NB4 (cell line): Measurements from ENCODE around the gene CSF1.

Experiments used
- DNase-seq: peaks from one replicate; pipeline ENCODE4 v3.0.0; 2010; ENCODE audit warnings: low read depth
- H3K4me3 ChIP-seq: one replicate; pipeline ENCODE4 v1.5.1; 2011; ENCODE audit warnings: mild to moderate bottlenecking, low read depth, low read length, moderate library complexity
- CTCF ChIP-seq: IDR thresholded peaks from one replicate; pipeline ENCODE4 v1.5.1; 2012; ENCODE audit warnings: low read depth, low read length
- MAX ChIP-seq: IDR thresholded peaks from 2 replicates; pipeline ENCODE4 v1.6.1; 2011; ENCODE audit warnings: low read depth, low read length
- MYC ChIP-seq: IDR thresholded peaks from 2 replicates; pipeline ENCODE4 v1.6.1; 2011; ENCODE audit warnings: low read depth, low read length
- POLR2A ChIP-seq: IDR thresholded peaks from 2 replicates; pipeline ENCODE4 v1.6.1; 2011; ENCODE audit warnings: mild to moderate bottlenecking; ENCODE audit not compliant: insufficient read length; ENCODE audit errors: extremely low read depth

The CSF1 gene

GRCh38 chr1:109975718-109976117 lies 65.1 kb downstream of the CSF1 start:
- TF ChIP-seq POLR2A (no peak), CTCF (no peak), MAX (no peak), MYC (no peak)
- no peak for DNase-seq
- H3K4me3 ChIP-seq: no peak overlapping the region

- H3K4me3 ChIP-seq: no peak overlapping the region
- TF ChIP-seq POLR2A: no peak
- no peak for TF ChIP-seq CTCF
- TF ChIP-seq MYC: no peak
- TF ChIP-seq MAX: no peak
Observed at GRCh38 chr1:109976762-109977161, 66.1 kb downstream of the CSF1 start.

GRCh38 chr1:109977225-109977624 lies 66.6 kb downstream of the CSF1 start:
- TF ChIP-seq CTCF (no peak), MAX (no peak), POLR2A (no peak), MYC (no peak)
- no peak overlapping the region for H3K4me3 ChIP-seq
- no peak for DNase-seq

More at GRCh38 chr1:109976762-109977161, 66.1 kb downstream of the CSF1 start:
- no peak for DNase-seq

- H3K4me3 ChIP-seq: no peak overlapping the region
- no peak for TF ChIP-seq CTCF
- TF ChIP-seq MYC: no peak
- no peak for TF ChIP-seq MAX
- no peak for TF ChIP-seq POLR2A
- DNase-seq: no peak
Observed at GRCh38 chr1:109977657-109978378, 67.2 kb downstream of the CSF1 start.

GRCh38 chr1:109978761-109979488 lies 68.3 kb downstream of the CSF1 start:
- TF ChIP-seq MYC (no peak), POLR2A (no peak), MAX (no peak), CTCF (no peak)
- DNase-seq: no peak
- H3K4me3 ChIP-seq: no peak overlapping the region
